ENCODE data around the gene ARHGAP40. TPM values are rescaled to one million over a fixed set of nuclear protein-coding genes. Genes with fewer than 3 reads are reported as not detected.

Gene ARHGAP40
- polyA plus RNA-seq, 3 donors: 0.71 to 1.2 (median 1.1) TPM

DNA sequence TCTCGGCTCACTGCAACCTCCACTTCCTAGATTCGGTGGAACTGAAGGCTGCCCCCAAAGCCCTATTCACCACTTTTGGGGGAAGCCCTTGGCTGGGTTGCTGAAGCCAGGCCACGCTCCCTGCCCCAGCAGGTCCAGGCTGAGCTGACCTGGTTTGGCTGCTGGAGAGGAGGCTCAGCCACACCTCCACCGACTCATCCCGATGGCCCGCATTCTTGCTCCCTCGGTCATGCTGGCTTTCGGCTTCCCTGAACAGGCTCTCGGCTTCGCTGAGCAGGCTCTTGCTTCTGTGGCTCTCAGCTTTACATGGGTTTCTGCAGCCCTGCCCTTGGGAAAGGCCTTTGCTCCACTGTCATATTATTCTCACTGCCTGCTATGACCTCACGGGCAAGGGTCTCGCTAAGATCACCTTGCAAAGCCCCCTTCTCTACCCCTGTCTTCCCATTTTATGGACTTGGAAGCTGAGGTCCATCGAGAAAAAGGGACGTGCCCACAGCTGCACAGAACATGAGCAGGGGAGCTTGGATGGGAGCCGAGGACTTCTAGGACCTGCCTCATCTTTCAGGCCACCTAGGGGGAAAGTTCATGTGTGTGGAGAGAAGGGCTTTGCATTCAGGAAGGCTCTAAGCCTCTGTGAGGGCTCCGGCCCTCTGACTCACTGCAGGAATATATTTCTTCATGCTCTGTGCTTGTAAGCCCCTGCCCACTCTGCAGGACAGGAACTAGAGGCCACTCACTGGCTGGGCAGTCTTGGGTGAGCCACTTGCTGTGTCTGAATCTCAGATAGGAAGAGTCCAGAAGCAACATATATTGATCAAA lies 15.6 kb downstream of the ARHGAP40 start:
- DNase-seq: no peak

DNA sequence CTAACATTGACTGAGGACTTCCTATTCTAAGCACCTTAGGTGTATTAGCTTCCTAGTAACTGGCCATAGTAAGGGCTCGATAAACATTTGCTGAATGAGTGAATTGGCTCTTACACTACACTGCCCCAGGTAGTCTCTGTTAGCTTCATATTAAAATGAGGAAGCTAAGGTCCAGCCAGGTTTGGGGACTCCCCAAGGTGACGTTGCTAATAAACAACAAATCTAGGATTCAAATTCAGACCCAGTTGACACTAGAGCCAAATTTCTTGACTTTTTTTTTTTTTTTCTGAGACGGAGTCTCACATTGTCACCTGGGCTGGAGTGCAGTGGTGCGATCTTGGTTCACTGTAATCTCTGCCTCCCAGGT lies 16.2 kb downstream of the ARHGAP40 start:
- DNase-seq: no peak

DNA sequence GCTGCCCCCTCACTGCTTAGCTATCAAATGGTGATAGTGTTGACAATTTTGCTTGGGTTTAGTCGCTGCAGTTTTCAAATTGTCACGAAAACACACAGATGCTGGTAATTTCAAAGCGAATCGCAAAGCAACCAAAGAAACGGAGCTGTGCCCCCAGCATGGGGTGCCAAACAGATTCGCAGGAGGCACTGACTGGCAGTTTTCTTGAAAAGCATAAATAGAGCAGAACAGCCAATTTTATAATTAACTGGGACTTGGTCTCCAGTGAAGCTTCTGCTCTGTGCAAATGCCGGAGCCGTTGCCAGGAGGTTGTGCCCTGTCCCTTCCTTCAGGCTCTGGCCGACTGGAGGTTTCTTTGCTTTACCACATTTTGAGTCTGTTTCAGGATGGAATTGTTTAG lies 18.8 kb downstream of the ARHGAP40 start:
- no peak for DNase-seq

DNA sequence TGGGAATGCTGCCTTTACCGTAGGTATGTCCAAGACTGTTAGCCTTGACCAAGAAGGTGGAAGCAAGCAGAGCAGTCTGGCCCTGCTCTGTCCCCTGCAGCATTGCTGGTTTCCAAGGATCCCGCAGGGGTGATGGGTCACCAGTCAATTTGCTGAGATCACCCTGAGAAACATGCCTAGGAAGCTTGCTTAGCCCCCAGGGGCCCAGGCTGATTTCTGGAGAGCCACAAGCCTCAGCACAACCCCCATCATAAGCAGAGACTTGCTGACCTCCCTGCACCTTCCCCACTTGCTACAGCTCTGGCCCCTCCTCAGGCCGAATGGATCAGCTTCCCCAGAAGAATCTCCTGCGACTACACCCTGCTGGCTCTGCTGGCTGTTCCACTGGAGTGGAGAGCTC lies 21.5 kb downstream of the ARHGAP40 start:
- DNase-seq: no peak

DNA sequence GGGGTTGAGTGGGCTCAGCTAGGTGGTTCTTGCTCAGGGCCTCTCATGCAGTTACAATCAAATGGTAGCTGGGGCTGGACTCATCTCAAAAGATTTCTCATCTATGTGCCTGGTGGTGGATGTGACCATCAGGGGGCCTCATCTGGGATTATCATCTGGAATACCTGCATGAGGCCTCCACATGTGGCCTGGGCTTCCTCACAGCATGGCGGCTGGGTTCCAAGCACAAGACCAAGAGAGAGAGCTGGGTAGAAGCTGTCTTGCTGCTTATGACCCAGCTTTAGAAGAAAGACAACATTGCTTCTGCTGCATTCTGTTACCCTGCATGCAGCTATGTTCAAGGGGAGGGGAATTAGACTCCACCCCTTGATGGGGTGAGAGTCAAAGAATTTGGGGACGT lies 22.5 kb downstream of the ARHGAP40 start:
- no peak for DNase-seq

DNA sequence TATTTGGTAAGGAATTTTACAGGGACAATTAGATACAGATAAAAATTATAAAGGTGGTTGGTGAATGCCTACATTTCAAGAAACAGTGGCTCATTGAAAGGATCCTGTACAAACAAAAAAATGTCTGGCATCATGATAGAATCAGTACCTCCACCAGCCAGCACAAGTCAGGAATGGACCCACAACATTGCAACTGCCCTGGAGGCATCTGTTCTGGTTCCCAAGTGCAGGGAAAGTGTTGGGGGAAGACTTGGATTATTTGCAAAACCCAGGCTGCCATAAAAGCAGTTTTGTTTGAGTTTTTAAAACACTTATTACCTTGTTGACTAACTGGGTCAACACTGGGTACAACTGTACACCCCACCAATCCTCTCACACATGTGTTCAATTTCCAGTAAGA lies 24.3 kb downstream of the ARHGAP40 start:
- DNase-seq: no peak

DNA sequence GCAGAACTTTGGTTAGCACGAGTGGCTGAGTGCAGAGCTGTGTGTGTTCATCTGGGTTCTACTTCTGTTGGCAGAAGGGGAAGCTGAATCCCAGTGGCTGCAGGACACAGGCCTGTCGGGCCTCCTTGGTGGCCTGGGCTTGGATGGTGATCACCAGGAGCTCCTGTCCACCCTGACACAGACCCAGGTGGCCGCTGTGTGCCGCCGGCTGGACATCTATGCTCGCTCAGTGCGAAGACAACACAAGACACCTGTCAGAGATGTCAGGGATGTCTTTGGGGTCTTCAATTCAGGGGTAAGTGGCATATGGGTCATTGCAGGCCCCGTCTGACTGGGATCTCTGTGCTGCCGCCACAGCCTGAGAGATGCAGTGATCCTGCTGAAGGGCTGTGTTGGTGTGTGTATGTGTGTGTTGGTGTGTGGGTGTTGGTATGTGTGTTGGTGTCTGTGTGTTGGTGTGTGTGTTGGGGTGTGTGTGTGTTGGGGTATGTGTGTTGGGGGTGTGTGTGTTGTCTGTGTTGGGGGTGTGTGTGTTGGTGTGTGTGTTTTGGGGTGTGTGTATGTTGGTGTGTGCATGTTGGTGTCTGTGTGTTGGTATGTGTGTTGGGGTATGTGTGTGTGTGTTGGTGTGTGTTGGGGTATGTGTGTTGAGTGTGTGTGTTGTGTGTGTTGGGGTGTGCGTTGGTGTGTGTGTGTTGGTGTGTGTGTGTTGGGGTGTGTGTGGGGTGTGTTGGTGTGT lies 25.5 kb downstream of the ARHGAP40 start:
- no peak for DNase-seq

DNA sequence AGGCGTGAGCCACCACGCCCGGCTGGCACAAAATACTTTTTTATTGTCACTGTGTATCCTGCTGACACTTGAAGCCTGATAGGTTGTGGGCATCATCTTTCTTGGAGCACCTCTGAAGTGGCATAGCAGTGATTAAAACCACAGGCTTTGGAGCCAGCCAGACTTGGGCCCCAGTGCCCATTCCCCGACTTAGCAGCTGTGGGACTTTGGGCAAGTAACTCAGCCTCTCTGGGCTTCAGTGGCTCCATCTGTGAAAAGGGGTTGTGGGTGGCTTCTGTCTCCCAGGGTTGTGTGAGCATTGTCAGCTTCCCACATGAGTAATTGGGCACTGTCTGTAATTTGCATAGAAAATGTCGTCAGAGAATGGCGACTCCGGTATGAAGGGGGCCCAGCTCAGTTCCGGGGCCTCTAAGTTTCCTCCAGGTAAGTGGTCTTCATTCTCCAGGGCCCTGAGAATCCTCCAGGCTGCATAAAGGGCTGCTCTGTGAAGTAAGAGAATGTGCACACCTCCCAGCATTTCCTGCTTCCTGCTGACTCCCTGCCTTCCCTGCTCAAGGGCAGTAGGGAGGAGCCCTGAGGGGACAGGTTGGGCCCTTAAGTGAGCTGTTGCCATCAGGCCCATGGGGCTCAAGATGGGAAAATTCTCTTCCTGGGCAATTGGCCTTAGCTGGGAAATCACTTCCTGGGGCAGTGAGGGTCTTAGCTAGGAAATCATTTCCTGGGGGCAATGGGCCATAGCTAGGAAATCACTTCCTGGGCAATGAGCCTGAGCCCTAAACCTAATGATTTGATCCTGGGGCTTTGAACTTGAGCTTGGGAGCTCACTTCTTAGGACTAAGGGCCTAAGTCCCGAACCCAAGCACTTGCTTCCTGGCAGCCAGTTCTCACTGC lies 27.2 kb downstream of the ARHGAP40 start:
- no peak for DNase-seq

DNA sequence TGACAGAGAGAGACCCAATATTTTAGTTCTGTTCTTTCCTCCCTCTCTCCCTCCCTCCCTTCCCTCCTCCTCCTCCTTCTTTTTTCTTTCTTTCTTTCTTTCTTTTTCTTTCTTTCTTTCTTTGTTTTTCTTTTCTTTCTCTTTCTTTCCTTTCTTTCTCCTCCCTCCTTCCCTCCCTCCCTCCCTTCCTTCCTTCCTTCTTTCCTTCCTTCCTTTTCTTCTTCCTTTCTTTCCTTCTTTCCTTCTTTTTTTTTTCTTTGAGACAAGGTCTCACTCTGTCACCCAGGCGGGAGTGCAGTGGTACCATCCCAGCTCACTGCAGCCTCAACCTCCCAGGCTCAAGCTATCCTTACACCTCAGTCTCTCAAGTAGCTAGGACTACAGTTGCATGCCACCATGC lies 28.4 kb downstream of the ARHGAP40 start:
- DNase-seq: no peak

DNA sequence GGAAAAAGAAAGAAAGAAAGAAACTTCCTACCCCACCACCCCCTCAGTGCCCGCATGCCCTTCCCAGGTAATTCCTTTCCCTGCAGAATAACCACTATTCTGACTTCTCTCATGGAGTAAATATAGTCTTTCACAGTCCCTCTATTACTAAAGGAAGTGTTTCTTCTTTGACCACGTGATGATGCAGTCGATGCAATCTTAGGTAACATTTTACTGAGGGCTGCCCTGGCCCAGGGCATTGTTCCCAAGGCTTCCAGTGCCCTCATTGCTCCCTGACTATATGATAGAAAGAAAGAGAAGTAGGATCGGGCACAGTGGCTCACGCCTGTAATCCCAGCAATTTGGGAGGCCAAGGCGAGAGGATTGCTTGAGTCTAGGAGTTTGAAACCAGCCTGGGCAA lies 29.1 kb downstream of the ARHGAP40 start:
- DNase-seq: no peak

DNA sequence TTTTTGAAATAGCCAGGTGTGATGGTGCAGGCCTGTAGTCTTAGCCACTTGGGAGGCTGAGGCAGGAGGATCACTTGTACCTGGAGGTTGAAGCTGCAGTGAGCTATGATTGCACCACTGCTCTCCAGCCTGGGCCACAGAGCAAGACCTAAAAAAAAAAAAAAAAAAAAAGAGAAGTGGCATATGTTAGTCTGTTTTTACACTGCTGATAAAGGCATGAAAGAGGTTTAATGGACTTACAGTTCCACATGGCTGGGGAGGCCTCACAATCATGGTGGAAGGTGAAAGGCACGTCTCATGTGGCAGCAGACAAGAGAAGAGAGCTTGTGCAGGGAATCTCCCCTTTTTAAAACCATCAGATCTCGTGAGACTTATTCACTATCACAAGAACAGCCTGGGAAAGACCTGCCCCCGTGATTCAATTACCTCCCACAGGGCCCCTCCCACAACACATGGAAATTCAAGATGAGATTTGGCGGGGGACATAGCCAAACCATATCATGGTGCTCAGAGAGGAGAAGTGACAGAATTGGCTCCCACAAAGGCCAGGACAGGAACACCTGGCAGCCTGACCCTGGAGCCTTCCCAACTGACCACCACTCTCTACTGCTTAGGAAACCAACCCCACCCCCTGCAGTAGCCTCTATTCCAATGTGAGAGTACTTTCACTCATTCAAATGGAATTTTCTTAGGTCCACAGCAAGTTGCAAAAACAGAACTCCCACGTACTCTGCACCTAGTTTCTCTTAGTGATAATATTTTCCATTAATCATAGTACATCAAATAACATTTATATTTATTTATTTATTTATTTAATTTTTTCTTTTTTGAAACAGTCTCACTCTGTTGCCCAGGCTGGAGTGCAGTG lies 29.8 kb downstream of the ARHGAP40 start:
- DNase-seq: no peak

DNA sequence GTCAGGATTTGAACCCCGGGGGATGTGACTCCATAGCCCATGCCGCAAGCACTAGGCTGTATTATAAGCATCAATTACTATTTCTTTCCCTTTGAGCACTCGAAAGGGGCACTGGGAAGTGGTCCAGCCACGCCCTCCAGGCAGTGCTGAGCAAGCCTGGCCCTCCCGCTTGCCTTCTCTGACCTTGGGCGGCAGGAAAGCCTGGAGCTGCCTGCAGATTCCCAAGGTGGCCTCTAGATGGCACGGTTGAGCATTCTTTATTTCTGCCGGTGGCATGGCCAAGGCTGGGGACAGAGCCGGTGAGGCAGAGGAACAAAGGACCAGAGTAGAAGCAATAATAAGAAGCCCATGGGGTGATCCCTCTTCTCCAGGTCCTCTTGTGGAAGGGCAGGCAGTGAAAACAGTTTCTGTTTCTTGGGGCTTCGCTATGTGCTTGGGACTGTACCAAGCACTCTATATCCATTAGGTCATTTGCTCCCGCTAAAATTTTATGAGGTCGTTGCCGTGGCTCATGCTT lies 32.0 kb downstream of the ARHGAP40 start:
- DNase-seq: peak; percentile 34

DNA sequence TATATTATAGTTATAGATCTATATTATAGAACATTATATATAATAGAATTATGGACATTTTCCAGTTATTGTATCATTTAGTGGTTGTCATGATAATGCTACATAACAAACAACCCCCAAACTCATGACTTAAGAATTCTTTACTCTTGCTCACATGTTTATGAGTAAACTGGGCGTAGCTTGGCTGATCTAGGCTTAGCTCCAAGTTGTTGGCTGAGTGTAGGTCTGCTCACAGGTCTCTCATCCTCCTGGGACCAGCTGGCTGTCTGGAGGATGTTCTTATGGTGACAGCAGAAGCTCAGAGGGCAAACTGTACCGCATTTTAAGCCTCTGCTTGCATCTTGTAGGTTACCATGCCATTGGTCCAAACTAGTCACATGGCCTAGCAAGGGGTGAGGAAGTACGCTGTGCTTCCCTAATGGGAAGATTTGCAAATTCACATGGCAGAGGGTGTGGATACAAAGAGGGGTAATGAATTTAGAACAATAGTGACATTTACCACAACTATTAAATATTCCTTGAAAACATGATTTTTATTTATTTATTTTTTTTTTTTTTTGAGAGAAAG lies 34.2 kb downstream of the ARHGAP40 start:
- no peak for DNase-seq

DNA sequence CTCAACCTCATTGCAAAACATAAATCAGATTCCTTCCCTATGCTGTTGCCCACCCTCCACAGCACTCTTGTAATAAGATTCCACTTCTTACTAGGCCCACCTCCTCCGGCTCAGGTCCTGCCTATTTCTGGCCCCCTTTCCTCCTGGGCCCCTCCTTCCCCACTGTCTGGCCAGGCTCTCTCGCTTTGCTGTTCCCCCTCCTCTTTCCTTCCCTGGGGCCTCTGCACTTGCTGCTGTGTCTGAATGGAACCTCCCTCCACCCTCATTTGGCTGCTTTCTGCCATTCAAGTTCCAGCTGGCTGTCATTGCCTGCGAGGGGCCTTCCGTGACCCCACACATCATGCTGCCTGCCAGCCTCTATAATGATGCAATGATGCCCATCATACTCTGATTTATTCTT lies 38.9 kb downstream of the ARHGAP40 start:
- no peak for DNase-seq

DNA sequence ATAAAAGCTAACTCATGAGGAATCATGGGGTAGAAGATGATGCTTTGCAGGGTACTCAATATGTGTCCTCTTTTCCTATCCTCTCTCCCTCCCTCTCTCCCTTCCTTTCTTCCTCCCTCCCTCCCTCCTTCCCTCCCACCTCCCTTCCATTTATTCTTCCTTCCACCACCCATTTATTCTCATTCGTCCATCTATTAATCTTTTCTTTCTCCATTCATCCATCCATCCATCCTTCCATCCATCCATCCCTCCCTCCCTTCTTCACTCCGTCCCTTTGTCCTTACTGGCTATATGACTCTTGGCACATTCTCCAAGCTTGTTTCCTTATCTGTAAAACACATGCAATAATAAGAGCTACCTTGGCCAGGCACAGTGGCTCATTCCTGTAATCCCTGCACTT lies 40.9 kb downstream of the ARHGAP40 start:
- no peak for DNase-seq

DNA sequence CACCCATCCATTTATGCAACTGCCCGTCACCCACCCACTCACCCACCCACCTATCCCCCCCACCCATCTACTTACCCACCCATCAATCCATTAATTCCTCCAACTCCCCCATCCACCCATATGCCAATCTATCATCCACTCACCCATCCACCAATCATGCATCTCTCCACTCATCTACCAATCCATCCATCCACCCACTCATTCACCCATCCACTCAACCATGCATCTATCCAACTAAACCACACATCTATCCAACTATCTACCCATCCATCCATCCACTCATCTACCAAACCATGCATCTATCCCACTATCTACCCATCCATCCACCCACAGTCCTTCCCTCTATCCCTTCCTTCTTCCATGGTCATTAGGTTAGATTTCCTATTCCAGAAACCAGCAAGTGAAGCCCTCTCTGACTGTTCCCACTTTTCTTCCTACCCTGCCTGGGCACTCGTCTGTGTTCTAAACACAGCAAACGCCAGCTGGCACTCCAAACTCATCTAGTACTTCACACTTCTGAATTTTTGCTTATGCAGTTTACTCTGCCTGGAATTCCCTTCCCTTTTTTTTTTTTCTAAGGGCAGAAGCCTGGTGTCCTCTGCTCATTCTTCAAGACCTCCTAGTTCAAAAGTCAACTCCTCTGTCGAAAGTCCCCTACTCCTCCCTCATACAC lies 43.1 kb downstream of the ARHGAP40 start:
- no peak for DNase-seq

DNA sequence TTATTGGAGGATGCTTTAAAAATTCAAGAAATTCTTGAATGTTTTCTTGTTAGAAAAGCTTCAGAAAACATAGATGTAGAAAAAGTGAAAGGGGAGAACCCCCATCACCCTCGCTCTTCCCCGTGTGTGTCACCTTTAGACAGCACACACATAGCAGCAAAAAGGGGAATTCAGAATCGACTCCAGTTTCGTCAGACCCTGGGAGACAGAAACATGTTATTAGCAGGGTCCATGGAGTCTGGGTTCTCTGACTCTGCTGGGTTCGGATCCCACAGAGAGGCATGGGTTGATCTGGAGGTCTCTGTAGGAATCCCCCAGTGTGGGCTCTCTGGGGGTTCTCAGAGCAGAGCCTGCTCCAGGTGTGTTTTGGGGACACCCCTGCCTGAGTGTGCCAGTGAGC lies 43.7 kb downstream of the ARHGAP40 start:
- no peak for DNase-seq

DNA sequence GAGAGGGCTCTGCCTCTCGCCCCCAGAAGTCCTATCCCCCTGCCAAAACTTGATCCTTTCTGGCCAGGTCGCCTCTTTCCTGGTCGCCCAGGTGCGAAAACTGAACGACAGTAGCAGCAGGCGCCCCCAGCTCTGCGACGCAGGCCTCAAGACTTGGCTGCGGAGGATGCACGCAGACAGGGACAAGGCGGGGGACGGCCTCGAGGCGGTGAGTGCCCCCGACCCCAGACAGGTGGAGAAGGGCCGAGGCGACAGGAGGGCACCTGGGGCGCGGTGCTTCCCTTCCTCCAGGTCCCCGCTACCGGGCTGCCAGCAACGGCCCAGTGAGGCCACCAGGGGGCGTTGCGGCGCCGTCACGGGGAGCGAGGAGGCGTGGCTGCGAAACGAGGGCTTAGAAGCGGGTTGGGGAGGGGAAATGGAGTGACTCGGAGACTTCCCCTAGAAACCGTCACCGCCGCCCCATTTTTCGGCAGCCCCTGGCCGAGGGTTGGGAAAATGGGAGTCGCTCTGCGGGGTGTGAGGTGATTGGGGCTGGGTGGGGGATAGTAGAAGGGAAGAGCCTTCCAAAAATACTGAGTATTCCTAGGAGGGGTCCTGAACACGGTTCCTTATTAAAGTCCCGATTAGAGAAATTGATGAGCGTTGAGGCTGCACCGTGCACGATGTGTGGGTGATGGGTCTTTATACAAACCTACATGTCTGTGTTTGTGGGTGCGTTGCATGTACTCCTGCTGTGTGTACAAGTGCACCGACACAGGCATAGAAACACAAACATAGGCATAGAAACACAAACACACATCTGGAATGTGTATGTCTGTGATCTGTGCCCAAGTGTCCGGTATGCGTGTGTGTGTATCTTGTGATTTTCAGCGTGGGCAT lies 44.6 kb downstream of the ARHGAP40 start:
- DNase-seq: no peak

DNA sequence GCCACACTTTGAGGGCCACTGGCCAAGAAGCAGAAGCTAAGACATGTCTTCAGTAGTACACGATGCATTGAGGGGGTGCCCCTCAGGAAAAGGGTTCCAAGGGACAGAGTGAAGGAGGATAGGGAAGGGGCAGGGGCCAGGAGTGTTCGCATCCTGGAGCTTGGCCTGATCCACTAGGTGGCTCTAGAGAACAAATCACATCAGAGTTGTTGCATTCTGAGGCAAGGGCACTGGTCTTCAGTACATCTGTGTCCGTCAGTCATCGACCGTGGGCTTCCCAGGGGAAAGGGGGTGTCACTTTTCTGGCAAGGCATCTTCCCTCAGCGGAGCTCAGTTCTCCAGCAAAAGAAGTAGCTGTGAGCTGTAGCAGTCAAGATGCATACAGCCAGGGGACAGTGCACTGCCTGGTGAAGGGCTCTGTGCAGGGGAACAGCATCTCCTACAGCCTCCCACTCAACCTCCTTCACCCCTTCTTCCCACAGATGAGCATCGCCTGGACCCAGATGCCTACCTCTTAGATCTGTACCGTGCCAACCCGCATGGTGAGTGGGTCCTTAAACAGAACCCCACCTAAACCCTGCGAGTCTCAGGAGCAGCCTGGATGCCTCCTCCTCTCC lies 47.8 kb downstream of the ARHGAP40 start:
- no peak for DNase-seq

Data from renal pelvis (tissue), 4 donors.